GM23338 (cell line): ENCODE measurements around the gene CDKAL1. TPM values are rescaled to one million over a fixed set of nuclear protein-coding genes. Genes with fewer than 3 reads are reported as not detected.

Experiments used
- ATAC-seq: fragments of 200-7000 bp; cut with Tn5 transposase; 3 replicates; pipeline ENCODE4 v1.9.1; 2020
- DNase-seq: peaks from one replicate; pipeline ENCODE4 v3.0.0-alpha.2; 2015; ENCODE audit warnings: low spot score
- H2AFZ ChIP-seq: fragments of 200-600 bp; sonication (generic); 2 replicates; pipeline ENCODE4 v1.8.0; 2016; ENCODE audit warnings: antibody characterized with exemption, mild to moderate bottlenecking, moderate library complexity
- H3F3A ChIP-seq: fragments of 200-600 bp; sonication (generic); replicated peaks from 2 replicates; pipeline ENCODE4 v1.8.0; 2017; ENCODE audit warnings: antibody characterized with exemption, mixed run types, low read depth
- H3K27ac ChIP-seq: fragments of 200-600 bp; sonication (generic); 2 replicates; pipeline ENCODE4 v1.6.1; 2016; ENCODE audit warnings: low read depth
- H3K27me3 ChIP-seq: fragments of 200-600 bp; sonication (generic); 2 replicates; pipeline ENCODE4 v1.8.0; 2016; ENCODE audit warnings: mild to moderate bottlenecking, mixed run types, moderate library complexity; ENCODE audit not compliant: insufficient read depth
- H3K36me3 ChIP-seq: fragments of 200-600 bp; sonication (generic); 2 replicates; pipeline ENCODE4 v1.8.0; 2016; ENCODE audit warnings: mild to moderate bottlenecking; ENCODE audit not compliant: insufficient read depth
- H3K4me1 ChIP-seq: fragments of 200-600 bp; sonication (generic); 2 replicates; pipeline ENCODE4 v1.8.0; 2016; ENCODE audit warnings: mild to moderate bottlenecking, moderate library complexity; ENCODE audit not compliant: insufficient read depth
- H3K4me2 ChIP-seq: fragments of 200-600 bp; sonication (generic); 2 replicates; pipeline ENCODE4 v1.7.1; 2017; ENCODE audit warnings: mixed run types
- H3K4me3 ChIP-seq: fragments of 200-600 bp; sonication (generic); 2 replicates; pipeline ENCODE4 v1.6.1; 2016; ENCODE audit warnings: mixed run types
- H3K79me2 ChIP-seq: fragments of 200-600 bp; sonication (generic); replicated peaks from 2 replicates; pipeline ENCODE4 v1.8.0; 2017; ENCODE audit warnings: mild to moderate bottlenecking; ENCODE audit not compliant: insufficient read depth
- H3K9me2 ChIP-seq: fragments of 200-600 bp; sonication (generic); 2 replicates; pipeline ENCODE4 v1.8.0; 2017; ENCODE audit not compliant: insufficient read depth
- H4K20me1 ChIP-seq: fragments of 200-600 bp; sonication (generic); replicated peaks from 2 replicates; pipeline ENCODE4 v1.8.0; 2017; ENCODE audit warnings: mild to moderate bottlenecking; ENCODE audit not compliant: insufficient read depth
- H3K27ac Mint-ChIP-seq: 2 replicates; pipeline ENCODE4 v1.8.0; 2020; ENCODE audit warnings: inconsistent platforms, mild to moderate bottlenecking, moderate library complexity, mixed read lengths
- H3K27me3 Mint-ChIP-seq: 3 replicates; pipeline ENCODE4 v1.8.0; 2022; ENCODE audit warnings: low read depth, mild to moderate bottlenecking, moderate library complexity, mixed read lengths, inconsistent platforms; ENCODE audit not compliant: insufficient read depth, poor library complexity
- H3K36me3 Mint-ChIP-seq: 3 replicates; pipeline ENCODE4 v1.8.0; 2021; ENCODE audit warnings: low read depth, mild to moderate bottlenecking, inconsistent platforms, moderate library complexity, mixed read lengths
- H3K4me1 Mint-ChIP-seq: 3 replicates; pipeline ENCODE4 v1.8.0; 2020; ENCODE audit warnings: mild to moderate bottlenecking, inconsistent platforms, mixed read lengths
- H3K4me3 Mint-ChIP-seq: 3 replicates; pipeline ENCODE4 v1.8.0; 2021; ENCODE audit warnings: moderate library complexity, mild to moderate bottlenecking, inconsistent platforms, mixed read lengths
- H3K9me3 Mint-ChIP-seq: 3 replicates; pipeline ENCODE4 v1.8.0; 2020; ENCODE audit warnings: moderate library complexity, mild to moderate bottlenecking, inconsistent platforms, mixed read lengths
- EZH2 ChIP-seq: fragments of 200-600 bp; sonication (generic); IDR thresholded peaks from one replicate; pipeline ENCODE4 v1.8.0; 2017; ENCODE audit warnings: antibody characterized with exemption, mild to moderate bottlenecking, low read depth; ENCODE audit not compliant: unreplicated experiment
- EZH2phosphoT487 ChIP-seq: fragments of 200-600 bp; sonication (generic); IDR thresholded peaks from one replicate; pipeline ENCODE4 v1.8.1; 2018; ENCODE audit warnings: antibody characterized with exemption; ENCODE audit not compliant: unreplicated experiment
- JUNB ChIP-seq: IDR thresholded peaks from one replicate; pipeline ENCODE4 v1.6.1; 2016; ENCODE audit warnings: antibody characterized with exemption; ENCODE audit not compliant: unreplicated experiment
- NANOG ChIP-seq: IDR thresholded peaks from 2 replicates; pipeline ENCODE4 v1.6.1; 2016; ENCODE audit warnings: antibody characterized with exemption, borderline replicate concordance
- POLR2AphosphoS5 ChIP-seq: IDR thresholded peaks from 2 replicates; pipeline ENCODE4 v1.6.1; 2016; ENCODE audit warnings: antibody characterized with exemption, low read depth
- STAT1 ChIP-seq: IDR thresholded peaks from one replicate; pipeline ENCODE4 v1.6.1; 2016; ENCODE audit warnings: antibody characterized with exemption; ENCODE audit not compliant: unreplicated experiment
- ZNF114 ChIP-seq: fragments of 250-450 bp; sonication (Bioruptor Pico); IDR thresholded peaks from 2 replicates; pipeline ENCODE4 v1.5.0; 2020; ENCODE audit warnings: mild to moderate bottlenecking, moderate library complexity
- polyA plus RNA-seq: library from polyadenylated mRNA; unstranded; fragments of >200 nt; fragmentation: Nextera tagmentation; extraction: Ambion mirVana; gene quantifications from 2 replicates; pipeline ENCODE4 v1.2.1, GENCODE V29; 2016
- total RNA-seq: library from RNA; depleted of rRNA; stranded (reverse); fragments of >200 nt; shearing (Covaris generic); gene quantifications from 2 replicates; pipeline ENCODE4 v1.2.3, GENCODE V29; 2014
- TF ChIP-seq, protein P1 (sequence below): IDR thresholded peaks from one replicate; pipeline ENCODE4 v1.6.1; 2018; ENCODE audit warnings: antibody characterized with exemption; ENCODE audit not compliant: unreplicated experiment
- TF ChIP-seq, protein P2 (sequence below): fragments of 250-450 bp; sonication (Bioruptor Pico); IDR thresholded peaks from 2 replicates; pipeline ENCODE4 v1.5.0; 2020; ENCODE audit warnings: mild to moderate bottlenecking, moderate library complexity
- TF ChIP-seq, protein P3 (sequence below), 2 experiments: fragments of 200-600 bp in 1 of 2; sonication (generic) in 1 of 2; conservative IDR thresholded peaks; 2 replicates each; pipeline versions ENCODE4 v1.5.1 to v1.6.1; 2016 to 2017; ENCODE audit warnings: antibody characterized with exemption in 2 of 2, low read depth in 2 of 2, mild to moderate bottlenecking in 2 of 2, moderate library complexity in 1 of 2

Gene CDKAL1
- total and polyA plus RNA-seq, 2 experiments from 2014 or later = 17.8 to 35.0 TPM

DNA sequence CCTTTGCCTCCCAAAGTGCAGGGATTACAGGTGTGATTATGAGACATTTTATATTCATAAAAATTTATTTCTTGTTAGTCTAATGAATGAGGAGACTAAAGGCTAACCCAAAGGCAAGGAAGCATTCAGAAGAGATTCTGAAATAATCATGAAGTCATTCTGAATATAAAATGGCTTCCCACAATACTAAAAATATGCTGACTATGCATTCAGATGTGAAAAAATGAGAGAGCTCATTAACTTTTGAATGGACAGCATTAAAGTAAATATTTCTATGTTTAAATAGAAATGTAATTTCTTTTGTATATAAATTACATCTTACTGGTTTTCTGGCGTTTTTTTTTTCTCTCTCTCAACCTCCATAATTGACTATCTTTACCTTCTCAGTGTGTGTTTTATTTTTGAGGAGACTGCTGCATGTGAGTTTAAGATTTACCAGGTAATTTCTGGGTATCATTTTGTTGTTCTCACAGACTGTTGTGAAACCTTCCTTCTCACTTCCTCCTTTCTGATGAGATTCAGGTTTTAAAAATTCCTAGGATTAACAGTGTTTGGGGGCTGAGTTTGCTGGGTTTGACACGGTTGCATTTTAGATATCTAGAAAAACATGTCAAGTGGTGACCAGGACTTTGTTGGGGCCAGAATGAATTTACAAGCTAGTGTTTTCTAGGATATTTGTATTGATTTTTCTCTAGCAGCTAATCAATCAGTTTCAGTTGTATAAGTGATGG lies 316.6 kb downstream of the CDKAL1 start (continued):
- TF ChIP-seq, protein P1, sequence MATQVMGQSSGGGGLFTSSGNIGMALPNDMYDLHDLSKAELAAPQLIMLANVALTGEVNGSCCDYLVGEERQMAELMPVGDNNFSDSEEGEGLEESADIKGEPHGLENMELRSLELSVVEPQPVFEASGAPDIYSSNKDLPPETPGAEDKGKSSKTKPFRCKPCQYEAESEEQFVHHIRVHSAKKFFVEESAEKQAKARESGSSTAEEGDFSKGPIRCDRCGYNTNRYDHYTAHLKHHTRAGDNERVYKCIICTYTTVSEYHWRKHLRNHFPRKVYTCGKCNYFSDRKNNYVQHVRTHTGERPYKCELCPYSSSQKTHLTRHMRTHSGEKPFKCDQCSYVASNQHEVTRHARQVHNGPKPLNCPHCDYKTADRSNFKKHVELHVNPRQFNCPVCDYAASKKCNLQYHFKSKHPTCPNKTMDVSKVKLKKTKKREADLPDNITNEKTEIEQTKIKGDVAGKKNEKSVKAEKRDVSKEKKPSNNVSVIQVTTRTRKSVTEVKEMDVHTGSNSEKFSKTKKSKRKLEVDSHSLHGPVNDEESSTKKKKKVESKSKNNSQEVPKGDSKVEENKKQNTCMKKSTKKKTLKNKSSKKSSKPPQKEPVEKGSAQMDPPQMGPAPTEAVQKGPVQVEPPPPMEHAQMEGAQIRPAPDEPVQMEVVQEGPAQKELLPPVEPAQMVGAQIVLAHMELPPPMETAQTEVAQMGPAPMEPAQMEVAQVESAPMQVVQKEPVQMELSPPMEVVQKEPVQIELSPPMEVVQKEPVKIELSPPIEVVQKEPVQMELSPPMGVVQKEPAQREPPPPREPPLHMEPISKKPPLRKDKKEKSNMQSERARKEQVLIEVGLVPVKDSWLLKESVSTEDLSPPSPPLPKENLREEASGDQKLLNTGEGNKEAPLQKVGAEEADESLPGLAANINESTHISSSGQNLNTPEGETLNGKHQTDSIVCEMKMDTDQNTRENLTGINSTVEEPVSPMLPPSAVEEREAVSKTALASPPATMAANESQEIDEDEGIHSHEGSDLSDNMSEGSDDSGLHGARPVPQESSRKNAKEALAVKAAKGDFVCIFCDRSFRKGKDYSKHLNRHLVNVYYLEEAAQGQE = no peak
- TF ChIP-seq, protein P2, sequence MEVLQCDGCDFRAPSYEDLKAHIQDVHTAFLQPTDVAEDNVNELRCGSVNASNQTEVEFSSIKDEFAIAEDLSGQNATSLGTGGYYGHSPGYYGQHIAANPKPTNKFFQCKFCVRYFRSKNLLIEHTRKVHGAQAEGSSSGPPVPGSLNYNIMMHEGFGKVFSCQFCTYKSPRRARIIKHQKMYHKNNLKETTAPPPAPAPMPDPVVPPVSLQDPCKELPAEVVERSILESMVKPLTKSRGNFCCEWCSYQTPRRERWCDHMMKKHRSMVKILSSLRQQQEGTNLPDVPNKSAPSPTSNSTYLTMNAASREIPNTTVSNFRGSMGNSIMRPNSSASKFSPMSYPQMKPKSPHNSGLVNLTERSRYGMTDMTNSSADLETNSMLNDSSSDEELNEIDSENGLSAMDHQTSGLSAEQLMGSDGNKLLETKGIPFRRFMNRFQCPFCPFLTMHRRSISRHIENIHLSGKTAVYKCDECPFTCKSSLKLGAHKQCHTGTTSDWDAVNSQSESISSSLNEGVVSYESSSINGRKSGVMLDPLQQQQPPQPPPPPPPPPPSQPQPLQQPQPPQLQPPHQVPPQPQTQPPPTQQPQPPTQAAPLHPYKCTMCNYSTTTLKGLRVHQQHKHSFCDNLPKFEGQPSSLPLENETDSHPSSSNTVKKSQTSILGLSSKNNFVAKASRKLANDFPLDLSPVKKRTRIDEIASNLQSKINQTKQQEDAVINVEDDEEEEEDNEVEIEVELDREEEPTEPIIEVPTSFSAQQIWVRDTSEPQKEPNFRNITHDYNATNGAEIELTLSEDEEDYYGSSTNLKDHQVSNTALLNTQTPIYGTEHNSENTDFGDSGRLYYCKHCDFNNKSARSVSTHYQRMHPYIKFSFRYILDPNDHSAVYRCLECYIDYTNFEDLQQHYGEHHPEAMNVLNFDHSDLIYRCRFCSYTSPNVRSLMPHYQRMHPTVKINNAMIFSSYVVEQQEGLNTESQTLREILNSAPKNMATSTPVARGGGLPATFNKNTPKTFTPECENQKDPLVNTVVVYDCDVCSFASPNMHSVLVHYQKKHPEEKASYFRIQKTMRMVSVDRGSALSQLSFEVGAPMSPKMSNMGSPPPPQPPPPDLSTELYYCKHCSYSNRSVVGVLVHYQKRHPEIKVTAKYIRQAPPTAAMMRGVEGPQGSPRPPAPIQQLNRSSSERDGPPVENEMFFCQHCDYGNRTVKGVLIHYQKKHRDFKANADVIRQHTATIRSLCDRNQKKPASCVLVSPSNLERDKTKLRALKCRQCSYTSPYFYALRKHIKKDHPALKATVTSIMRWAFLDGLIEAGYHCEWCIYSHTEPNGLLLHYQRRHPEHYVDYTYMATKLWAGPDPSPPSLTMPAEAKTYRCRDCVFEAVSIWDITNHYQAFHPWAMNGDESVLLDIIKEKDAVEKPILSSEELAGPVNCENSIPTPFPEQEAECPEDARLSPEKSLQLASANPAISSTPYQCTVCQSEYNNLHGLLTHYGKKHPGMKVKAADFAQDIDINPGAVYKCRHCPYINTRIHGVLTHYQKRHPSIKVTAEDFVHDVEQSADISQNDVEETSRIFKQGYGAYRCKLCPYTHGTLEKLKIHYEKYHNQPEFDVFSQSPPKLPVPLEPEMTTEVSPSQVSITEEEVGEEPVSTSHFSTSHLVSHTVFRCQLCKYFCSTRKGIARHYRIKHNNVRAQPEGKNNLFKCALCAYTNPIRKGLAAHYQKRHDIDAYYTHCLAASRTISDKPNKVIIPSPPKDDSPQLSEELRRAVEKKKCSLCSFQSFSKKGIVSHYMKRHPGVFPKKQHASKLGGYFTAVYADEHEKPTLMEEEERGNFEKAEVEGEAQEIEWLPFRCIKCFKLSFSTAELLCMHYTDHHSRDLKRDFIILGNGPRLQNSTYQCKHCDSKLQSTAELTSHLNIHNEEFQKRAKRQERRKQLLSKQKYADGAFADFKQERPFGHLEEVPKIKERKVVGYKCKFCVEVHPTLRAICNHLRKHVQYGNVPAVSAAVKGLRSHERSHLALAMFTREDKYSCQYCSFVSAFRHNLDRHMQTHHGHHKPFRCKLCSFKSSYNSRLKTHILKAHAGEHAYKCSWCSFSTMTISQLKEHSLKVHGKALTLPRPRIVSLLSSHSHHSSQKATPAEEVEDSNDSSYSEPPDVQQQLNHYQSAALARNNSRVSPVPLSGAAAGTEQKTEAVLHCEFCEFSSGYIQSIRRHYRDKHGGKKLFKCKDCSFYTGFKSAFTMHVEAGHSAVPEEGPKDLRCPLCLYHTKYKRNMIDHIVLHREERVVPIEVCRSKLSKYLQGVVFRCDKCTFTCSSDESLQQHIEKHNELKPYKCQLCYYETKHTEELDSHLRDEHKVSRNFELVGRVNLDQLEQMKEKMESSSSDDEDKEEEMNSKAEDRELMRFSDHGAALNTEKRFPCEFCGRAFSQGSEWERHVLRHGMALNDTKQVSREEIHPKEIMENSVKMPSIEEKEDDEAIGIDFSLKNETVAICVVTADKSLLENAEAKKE (CRISPR knock-in tag) = no peak

DNA sequence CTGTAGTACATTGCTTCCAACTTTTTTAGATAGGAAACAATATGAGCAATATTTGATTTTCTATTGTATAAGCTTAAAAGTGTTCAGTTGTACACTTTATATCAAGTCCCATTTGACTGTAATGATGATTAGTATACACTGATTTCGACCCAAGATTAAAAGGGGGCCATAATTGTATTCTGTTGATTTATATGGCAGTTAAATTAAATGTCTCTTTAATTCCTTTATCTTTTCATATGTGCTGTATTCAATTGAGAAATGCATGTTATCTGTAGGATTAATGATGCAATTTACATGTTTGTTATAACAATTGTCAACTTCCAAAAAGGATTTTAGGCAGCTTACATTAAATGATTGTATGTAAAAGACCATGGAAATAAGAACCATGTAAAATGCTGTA lies 317.5 kb downstream of the CDKAL1 start:
- no peak overlapping the region for H3K4me2 ChIP-seq
- H3K36me3 ChIP-seq = no peaks in the 10 kb centered on the region
- DNase-seq = no peak
- peaks cover 12% of the 10 kb centered on the region for H3K4me1 ChIP-seq
- peaks cover 23% of the 10 kb centered on the region for H3K4me1 Mint-ChIP-seq
- peaks cover 2% of the 10 kb centered on the region for H3K27me3 Mint-ChIP-seq
- H3K9me3 Mint-ChIP-seq = no peaks in the 10 kb centered on the region; the same call in 2 of the 3 replicates
- no peaks in the 10 kb centered on the region for H3K36me3 Mint-ChIP-seq
- H3K27ac ChIP-seq = no peak overlapping the region
- ATAC-seq = no peak
- no peaks in the 10 kb centered on the region for H3F3A ChIP-seq
- H3K4me3 ChIP-seq = no peak overlapping the region
- no peaks in the 10 kb centered on the region for H3K9me2 ChIP-seq
- no peaks in the 10 kb centered on the region for H3K27me3 ChIP-seq
- H3K79me2 ChIP-seq = no peaks in the 10 kb centered on the region
- H4K20me1 ChIP-seq = no peaks in the 10 kb centered on the region
- no peak overlapping the region for H3K27ac Mint-ChIP-seq
- no peak for TF ChIP-seq NANOG
- no peak for TF ChIP-seq EZH2phosphoT487
- TF ChIP-seq, protein P3, sequence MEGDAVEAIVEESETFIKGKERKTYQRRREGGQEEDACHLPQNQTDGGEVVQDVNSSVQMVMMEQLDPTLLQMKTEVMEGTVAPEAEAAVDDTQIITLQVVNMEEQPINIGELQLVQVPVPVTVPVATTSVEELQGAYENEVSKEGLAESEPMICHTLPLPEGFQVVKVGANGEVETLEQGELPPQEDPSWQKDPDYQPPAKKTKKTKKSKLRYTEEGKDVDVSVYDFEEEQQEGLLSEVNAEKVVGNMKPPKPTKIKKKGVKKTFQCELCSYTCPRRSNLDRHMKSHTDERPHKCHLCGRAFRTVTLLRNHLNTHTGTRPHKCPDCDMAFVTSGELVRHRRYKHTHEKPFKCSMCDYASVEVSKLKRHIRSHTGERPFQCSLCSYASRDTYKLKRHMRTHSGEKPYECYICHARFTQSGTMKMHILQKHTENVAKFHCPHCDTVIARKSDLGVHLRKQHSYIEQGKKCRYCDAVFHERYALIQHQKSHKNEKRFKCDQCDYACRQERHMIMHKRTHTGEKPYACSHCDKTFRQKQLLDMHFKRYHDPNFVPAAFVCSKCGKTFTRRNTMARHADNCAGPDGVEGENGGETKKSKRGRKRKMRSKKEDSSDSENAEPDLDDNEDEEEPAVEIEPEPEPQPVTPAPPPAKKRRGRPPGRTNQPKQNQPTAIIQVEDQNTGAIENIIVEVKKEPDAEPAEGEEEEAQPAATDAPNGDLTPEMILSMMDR (conservative IDR thresholded peaks at IDR 0.05; ENCODE audit: low read depth in 2 of 2) = no peak
- TF ChIP-seq POLR2AphosphoS5 = no peak
- TF ChIP-seq ZNF114 (CRISPR knock-in tag) = no peak
- TF ChIP-seq STAT1 = no peak
- TF ChIP-seq EZH2 = no peak
- no peak for TF ChIP-seq JUNB
- no peak overlapping the region for H2AFZ ChIP-seq
- no peak overlapping the region for H3K4me3 Mint-ChIP-seq
